B cell (primary cell): ENCODE results near the gene ZSWIM3. TPM values are rescaled to one million over a fixed set of nuclear protein-coding genes. Genes with fewer than 3 reads are reported as not detected.

Experiments used
- ATAC-seq: fragments of 200-7000 bp; cut with Tn5 transposase; one replicate; pipeline ENCODE4 v1.10.0; 2021; ENCODE audit warnings: low read depth, mild to moderate bottlenecking, moderate number of reproducible peaks, moderate library complexity
- CTCF ChIA-PET: fragments of 350-600 bp; sonication (Branson Sonifier 250); formaldehyde crosslinking; loops from one replicate; lab custom pipeline; 2021; ENCODE audit warnings: antibody characterized with exemption, inconsistent platforms; lab: Charles Lee
- POLR2A ChIA-PET: fragments of 350-600 bp; sonication (Branson Sonifier 250); formaldehyde crosslinking; loops from one replicate; lab custom pipeline; 2021; ENCODE audit warnings: antibody characterized with exemption; lab: Charles Lee
- DNase-seq: peaks from one replicate; pipeline ENCODE4 v3.0.0; 2013
- H2AFZ ChIP-seq: 2 replicates; pipeline ENCODE4 v1.6.1; 2012; ENCODE audit warnings: mild to moderate bottlenecking, low read depth, low read length; ENCODE audit not compliant: insufficient read depth, poor library complexity, severe bottlenecking
- H3K27ac ChIP-seq, 2 donors: 1 replicate in 1 of 2; 2 replicates in 1 of 2; pipeline ENCODE4 v1.5.1; 2012 to 2013; ENCODE audit warnings: low read length in 2 of 2, mild to moderate bottlenecking in 2 of 2, moderate library complexity in 1 of 2
- H3K27me3 ChIP-seq, 4 experiments: fragments of 200-600 bp in 1 of 4; sonication (generic) in 1 of 4; replicated peaks in 1 of 4; 1 replicate in 2 of 4; 2 replicates in 2 of 4; pipeline versions ENCODE4 v1.6.1 to v1.7.0; 2013 to 2016; ENCODE audit warnings: low read length in 3 of 4, mild to moderate bottlenecking in 2 of 4, mixed read lengths in 1 of 4, moderate library complexity in 1 of 4; ENCODE audit not compliant: insufficient read depth in 4 of 4, control insufficient read depth in 3 of 4; ENCODE audit errors: control extremely low read depth in 1 of 4
- H3K36me3 ChIP-seq, 2 experiments: replicated peaks in 1 of 2; 1 replicate in 1 of 2; 2 replicates in 1 of 2; pipeline versions ENCODE4 v1.6.1 to v1.7.1; 2013; ENCODE audit warnings: low read length in 1 of 2; ENCODE audit not compliant: insufficient read depth in 2 of 2, control insufficient read depth in 1 of 2; ENCODE audit errors: control extremely low read depth in 1 of 2, extremely low read depth in 1 of 2
- H3K4me1 ChIP-seq, 2 donors: fragments of 200-600 bp in 1 of 2; sonication (generic) in 1 of 2; 1 replicate in 1 of 2; 2 replicates in 1 of 2; pipeline versions ENCODE4 v1.5.1 to v1.6.1; 2013 to 2017; ENCODE audit warnings: low read length in 2 of 2; ENCODE audit not compliant: control insufficient read depth in 2 of 2, insufficient read depth in 2 of 2
- H3K4me2 ChIP-seq: replicated peaks from 2 replicates; pipeline ENCODE3; 2012; ENCODE audit warnings: mild to moderate bottlenecking, low read depth, low read length; ENCODE audit not compliant: poor library complexity, severe bottlenecking
- H3K4me3 ChIP-seq, 5 experiments: fragments of 200-600 bp in 1 of 5; sonication (generic) in 1 of 5; 1 replicate in 3 of 5; 2 replicates in 2 of 5; pipeline versions ENCODE4 v1.5.1 to v1.7.0; 2011 to 2016; ENCODE audit warnings: low read length in 4 of 5, mild to moderate bottlenecking in 4 of 5, low read depth in 2 of 5, control low read depth in 1 of 5, moderate library complexity in 1 of 5; ENCODE audit not compliant: insufficient read depth in 1 of 5; ENCODE audit errors: control extremely low read depth in 1 of 5, extremely low read depth in 1 of 5
- H3K79me2 ChIP-seq: fragments of 200-600 bp; sonication (generic); one replicate; pipeline ENCODE4 v1.6.0; 2016; ENCODE audit warnings: low read length; ENCODE audit not compliant: control insufficient read depth, insufficient read depth
- H3K9ac ChIP-seq: fragments of 200-600 bp; sonication (generic); 2 replicates; pipeline ENCODE4 v1.6.1; 2017; ENCODE audit warnings: mild to moderate bottlenecking, low read length, moderate library complexity
- H3K9me3 ChIP-seq, 3 donors: one replicate each; pipeline versions ENCODE4 v1.6.1 to v1.7.1; 2013; ENCODE audit warnings: low read length in 2 of 3; ENCODE audit not compliant: control insufficient read depth in 2 of 3, insufficient read depth in 1 of 3; ENCODE audit errors: control extremely low read depth in 1 of 3
- H4K20me1 ChIP-seq: 2 replicates; pipeline ENCODE4 v1.6.0; 2012; ENCODE audit warnings: mild to moderate bottlenecking, low read length; ENCODE audit not compliant: insufficient read depth, control insufficient read depth, poor library complexity, severe bottlenecking
- H3K27ac Mint-ChIP-seq: one replicate; pipeline ENCODE4 v1.8.0; 2021; ENCODE audit warnings: mixed read lengths
- H3K27me3 Mint-ChIP-seq: one replicate; pipeline ENCODE4 v1.8.0; 2021; ENCODE audit warnings: mixed read lengths
- H3K4me1 Mint-ChIP-seq: one replicate; pipeline ENCODE4 v1.8.0; 2021; ENCODE audit warnings: mixed read lengths
- H3K4me3 Mint-ChIP-seq: one replicate; pipeline ENCODE4 v1.8.0; 2021; ENCODE audit warnings: mixed read lengths
- H3K9me3 Mint-ChIP-seq: one replicate; pipeline ENCODE4 v1.8.0; 2022; ENCODE audit warnings: mixed read lengths; ENCODE audit not compliant: insufficient read depth
- CTCF ChIP-seq: fragments of 200-600 bp; IDR thresholded peaks from one replicate; pipeline ENCODE4 v1.8.0; 2022; ENCODE audit warnings: antibody characterized with exemption, mild to moderate bottlenecking
- WGBS: methylation state at CpG from one replicate; pipeline ENCODE4 v1.1.5; 2013; ENCODE audit warnings: missing lambda C conversion rate; ENCODE audit not compliant: insufficient coverage; 5-methylcytosine and 5-hydroxymethylcytosine counted together
- intact Hi-C: fragments of 100-400 bp; cut with micrococcal nuclease; formaldehyde crosslinking; loops from one replicate; pipeline ENCODE4 v1.10.0; 2022
- polyA plus RNA-seq: library from polyadenylated mRNA; depleted of rRNA; stranded (reverse); fragments of >200 nt; gene quantifications from 2 replicates; pipeline ENCODE4 v1.2.3, GENCODE V29; 2012
- total RNA-seq, 2 donors: library from RNA; stranded (reverse); fragments of 120-200 nt in 1 of 2; gene quantifications; 1 replicate in 1 of 2; 2 replicates in 1 of 2; pipeline versions ENCODE4 v1.2.3 to v1.2.4, GENCODE V29; 2013 to 2022

Gene ZSWIM3
- total and polyA plus RNA-seq, 2 donors (not counting 1 experiment from before 2014, with no cell fraction given): 4.0 to 7.1 TPM

DNA sequence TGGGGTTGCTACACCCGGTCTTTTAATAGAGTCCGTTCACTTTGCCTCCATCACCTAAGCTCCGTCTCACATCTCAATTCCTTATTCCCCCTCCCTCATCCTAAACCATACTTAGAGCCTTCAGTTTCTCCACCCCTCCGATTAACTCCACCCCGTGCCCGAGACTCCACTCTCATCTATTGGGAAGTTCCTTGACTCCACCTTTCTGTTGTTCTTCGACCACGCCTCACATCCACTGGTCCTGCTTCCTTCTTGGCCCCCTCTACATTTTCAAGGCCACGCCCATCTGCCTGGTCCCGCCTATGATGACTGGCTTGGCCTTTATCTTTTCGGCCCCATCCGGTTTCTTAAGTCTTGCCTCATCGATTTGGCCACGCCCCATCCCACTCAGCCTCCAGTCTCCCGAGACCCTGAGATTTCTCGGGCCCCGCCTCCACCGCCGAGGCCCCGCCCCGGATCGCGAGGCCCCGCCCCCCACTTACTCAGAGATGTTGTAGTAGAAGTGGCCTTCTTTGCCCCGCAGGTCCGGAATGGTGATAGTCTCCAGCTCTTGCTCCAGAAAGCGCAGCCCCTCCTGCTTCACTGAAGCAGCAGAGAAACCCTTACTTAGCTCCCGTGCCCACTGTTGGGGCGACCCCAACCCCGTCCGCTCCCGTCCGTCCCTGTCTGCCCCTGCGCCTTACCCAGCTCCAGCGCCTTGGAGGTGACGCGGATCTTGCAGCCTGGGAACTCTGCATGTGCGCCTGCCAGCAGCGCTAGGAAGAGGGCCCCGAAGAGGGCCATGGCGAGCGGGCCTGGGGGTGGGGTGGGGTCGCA lies 53.5 kb downstream of the ZSWIM3 start:
- H3K27ac ChIP-seq: no peak overlapping the region
- no peak for TF ChIP-seq CTCF
- H3K4me3 Mint-ChIP-seq: peak overlapping the region; percentile 94
- DNase-seq: peak; percentile 95
- peaks cover 7% of the 10 kb centered on the region for H3K27me3 Mint-ChIP-seq
- H3K9ac ChIP-seq: peak overlapping the region; percentile 69
- H3K27me3 ChIP-seq: peaks cover 0 to 19% (median 9%) of the 10 kb centered on the region in 4 experiments
- H3K9me3 ChIP-seq: peaks cover 0 to 11% (median 0%) of the 10 kb centered on the region in 3 donors
- H3K4me1 Mint-ChIP-seq: peaks cover 20% of the 10 kb centered on the region
- peak; percentile 93 for ATAC-seq
- H4K20me1 ChIP-seq: no peaks in the 10 kb centered on the region
- no peaks in the 10 kb centered on the region for H3K79me2 ChIP-seq
- intact Hi-C loops: loop anchor here (1.0 kb wide), 5 partner anchors 20 to 61 kb away; partner anchors contain the start of genes ACOT8, CTSA, NEURL2 and PCIF1
- H3K27ac Mint-ChIP-seq: peak overlapping the region; percentile 28
- H3K4me3 ChIP-seq: peak overlapping the region in 4 of 5 experiments; percentile 37 to 65 (median 60)
- peaks cover 14 to 22% of the 10 kb centered on the region in 2 donors for H3K4me1 ChIP-seq
- POLR2A ChIA-PET: interaction anchor here (0.5 to 3.8 kb wide), 10 partner anchors 12 to 240 kb away, joined by 3 to 21 read pairs (median 4); partner anchors contain the start of genes CTSA, NEURL2, PCIF1 and ZNF335
- H3K9me3 Mint-ChIP-seq: no peaks in the 10 kb centered on the region
- peak overlapping the region; percentile 89 for H2AFZ ChIP-seq
- no peaks in the 10 kb centered on the region for H3K36me3 ChIP-seq
- peak overlapping the region; percentile 92 for H3K4me2 ChIP-seq
- CTCF ChIA-PET: interaction anchor here (0.7 kb wide), 1 partner anchor 112 kb away, joined by 4 read pairs; no protein-coding TSS in a partner anchor
- 2% methylated on average over 41 of the region's 43 CpGs for WGBS
